Thymus (tissue), 11 donors: ENCODE results near the gene CELF4. TPM values are rescaled to one million over a fixed set of nuclear protein-coding genes. Genes with fewer than 3 reads are reported as not detected.

Experiments
- DNase-seq, 9 donors: peaks; one replicate each; pipeline ENCODE4 v3.0.0-alpha.2; 2013; ENCODE audit warnings: low spot score in 9 of 9, low read depth in 6 of 9, missing footprints in 1 of 9
- H3K27ac ChIP-seq, 2 donors: one replicate each; pipeline ENCODE4 v1.5.1; 2013; ENCODE audit warnings: control low read depth in 1 of 2, low read depth in 1 of 2, low read length in 1 of 2, mild to moderate bottlenecking in 1 of 2, moderate library complexity in 1 of 2
- H3K27me3 ChIP-seq, 2 donors: one replicate each; pipeline ENCODE4 v1.5.1; 2013; ENCODE audit warnings: low read length in 1 of 2; ENCODE audit not compliant: control insufficient read depth in 2 of 2, insufficient read depth in 1 of 2
- H3K36me3 ChIP-seq, 2 donors: one replicate each; pipeline ENCODE4 v1.5.1; 2013; ENCODE audit warnings: low read length in 1 of 2, mild to moderate bottlenecking in 1 of 2, moderate library complexity in 1 of 2; ENCODE audit not compliant: control insufficient read depth in 2 of 2, insufficient read depth in 2 of 2
- H3K4me1 ChIP-seq, 2 donors: one replicate each; pipeline ENCODE4 v1.5.1; 2013; ENCODE audit warnings: low read length in 2 of 2; ENCODE audit not compliant: control insufficient read depth in 2 of 2, insufficient read depth in 2 of 2
- H3K4me3 ChIP-seq, 2 donors: one replicate each; pipeline ENCODE4 v1.5.1; 2013; ENCODE audit warnings: low read length in 2 of 2, control low read depth in 1 of 2, mild to moderate bottlenecking in 1 of 2
- H3K9me3 ChIP-seq, 2 donors: one replicate each; pipeline ENCODE4 v1.5.1; 2013; ENCODE audit warnings: low read length in 1 of 2, mild to moderate bottlenecking in 1 of 2; ENCODE audit not compliant: control insufficient read depth in 2 of 2, insufficient read depth in 1 of 2
- WGBS: extraction: QIAGEN DNeasy Blood & Tissue Kit; methylation state at CpG from one replicate; pipeline ENCODE4 v1.1.7; 2013; 5-methylcytosine and 5-hydroxymethylcytosine counted together
- polyA plus RNA-seq: library from polyadenylated mRNA; stranded (reverse); fragments of 200-250 nt; gene quantifications from one replicate; pipeline ENCODE4 v1.2.3, GENCODE V29; 2013
- total RNA-seq: library from RNA; stranded (reverse); fragments of 120-200 nt; gene quantifications from one replicate; pipeline ENCODE4 v1.2.4, GENCODE V29; 2013
- donor health status: healthy.

The CELF4 gene
- total and polyA plus RNA-seq, 2 donors = 0.05 to 0.39 TPM

DNA sequence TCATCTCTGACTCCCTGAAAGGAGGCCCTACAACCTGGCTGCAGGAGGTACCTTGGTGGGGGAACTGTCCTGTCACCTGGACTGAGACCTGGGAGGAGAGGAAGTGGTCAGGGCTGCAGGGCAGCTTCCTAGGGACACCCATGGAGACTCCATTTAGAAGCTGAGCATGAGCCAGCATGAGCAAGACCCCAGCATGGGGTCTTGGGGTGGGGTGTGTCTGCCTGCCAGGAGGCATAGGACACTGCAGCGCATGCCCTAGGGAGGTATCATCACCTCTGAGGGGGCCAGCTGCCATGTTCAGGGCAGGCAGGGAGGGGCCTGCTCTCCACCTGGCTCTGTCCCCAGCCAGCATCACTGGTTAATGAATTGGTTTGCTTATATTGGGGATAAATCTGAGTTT lies 249.7 kb downstream of the CELF4 start:
- H3K4me1 ChIP-seq = no peaks in the 10 kb centered on the region
- no peak overlapping the region for H3K27ac ChIP-seq
- H3K4me3 ChIP-seq = no peak overlapping the region
- 100% methylated on average over 1 of the region's 1 CpG for WGBS
- H3K9me3 ChIP-seq = no peaks in the 10 kb centered on the region
- H3K27me3 ChIP-seq = no peaks in the 10 kb centered on the region
- no peaks in the 10 kb centered on the region for H3K36me3 ChIP-seq
- no peak for DNase-seq

- no peaks in the 10 kb centered on the region for H3K4me1 ChIP-seq
- H3K4me3 ChIP-seq = no peak overlapping the region
- H3K9me3 ChIP-seq = no peaks in the 10 kb centered on the region
- no peaks in the 10 kb centered on the region for H3K27me3 ChIP-seq
- no peak for DNase-seq
- no peaks in the 10 kb centered on the region for H3K36me3 ChIP-seq
- H3K27ac ChIP-seq = no peak overlapping the region
- WGBS = 70% methylated on average over 5 of the region's 5 CpGs
Measured at GRCh38 chr18:37314534-37314933, 251.1 kb downstream of the CELF4 start.

DNA sequence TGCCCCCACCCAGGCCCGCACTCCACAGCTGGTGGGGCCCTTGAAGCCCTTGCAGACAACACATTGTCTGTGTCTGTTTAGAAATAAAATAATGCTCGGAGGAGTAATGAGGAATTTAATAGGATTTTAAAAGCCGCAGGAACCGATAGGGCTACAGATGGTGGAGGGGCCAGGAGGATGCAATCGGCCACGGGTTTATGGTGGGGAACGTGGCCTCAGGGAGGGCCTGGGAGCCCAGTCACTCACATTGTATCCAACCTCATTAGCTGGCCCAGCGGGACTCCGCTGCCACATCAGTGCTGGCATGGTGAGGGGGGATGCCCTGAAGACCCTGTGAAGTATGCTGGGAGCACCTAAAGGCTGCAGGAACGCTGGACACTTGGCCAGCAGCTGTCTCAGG lies 252.0 kb downstream of the CELF4 start:
- no peak for DNase-seq
- Histone ChIP-seq H3K9me3 (no peaks in the 10 kb centered on the region), H3K27me3 (no peaks in the 10 kb centered on the region), H3K4me1 (no peaks in the 10 kb centered on the region), H3K36me3 (no peaks in the 10 kb centered on the region), H3K27ac (no peak overlapping the region), H3K4me3 (no peak overlapping the region)
- 88% methylated on average over 10 of the region's 10 CpGs for WGBS

- H3K36me3 ChIP-seq = no peaks in the 10 kb centered on the region
- no peak for DNase-seq
- H3K9me3 ChIP-seq = no peaks in the 10 kb centered on the region
- H3K27ac ChIP-seq = no peak overlapping the region
- no peaks in the 10 kb centered on the region for H3K27me3 ChIP-seq
- no peaks in the 10 kb centered on the region for H3K4me1 ChIP-seq
- no peak overlapping the region for H3K4me3 ChIP-seq
- 95% methylated on average over 3 of the region's 3 CpGs for WGBS
Measured at GRCh38 chr18:37309861-37310260, 255.7 kb downstream of the CELF4 start.

DNA sequence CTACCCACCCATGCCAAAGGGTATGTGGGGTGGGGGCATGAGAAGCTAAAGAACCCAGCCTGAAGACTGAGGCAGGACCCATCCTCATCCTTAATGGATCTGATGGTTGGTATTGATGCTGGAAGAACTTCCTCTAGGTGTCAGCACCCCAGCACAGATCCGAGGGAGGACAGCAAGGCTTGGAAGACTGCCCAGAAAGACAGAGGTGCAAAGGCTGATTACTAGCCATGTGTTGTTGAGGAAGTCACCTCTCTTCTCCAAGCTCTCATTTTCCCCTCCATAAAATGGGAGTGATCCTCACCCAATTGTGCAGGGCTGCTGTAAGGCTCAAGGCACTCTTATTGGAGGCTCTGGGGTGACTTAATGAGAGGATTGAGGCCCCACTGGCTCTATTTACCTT lies 256.5 kb downstream of the CELF4 start:
- Histone ChIP-seq H3K4me1 (no peaks in the 10 kb centered on the region), H3K36me3 (no peaks in the 10 kb centered on the region), H3K9me3 (no peaks in the 10 kb centered on the region), H3K27me3 (no peaks in the 10 kb centered on the region), H3K4me3 (no peak overlapping the region), H3K27ac (no peak overlapping the region)
- no peak for DNase-seq
- 8% methylated on average over 1 of the region's 1 CpG for WGBS

DNA sequence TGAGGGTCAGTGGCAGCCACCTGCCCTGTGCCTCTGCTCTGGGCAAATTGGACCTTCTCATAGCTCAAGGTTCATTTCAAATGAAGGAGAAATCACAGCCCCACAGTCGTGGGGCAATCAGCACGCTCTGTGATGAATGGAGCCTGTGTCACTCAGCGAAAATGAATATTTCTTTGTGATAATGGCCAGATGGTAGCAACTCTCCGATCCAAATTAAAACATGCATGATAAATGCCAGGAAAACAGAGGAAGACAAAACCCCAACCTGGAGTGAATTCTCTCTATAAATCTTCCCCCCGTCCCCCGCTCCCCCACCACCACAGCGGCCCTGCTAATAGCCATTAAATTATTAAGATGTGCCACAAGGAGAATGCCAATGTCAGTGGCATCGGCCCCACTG lies 258.4 kb downstream of the CELF4 start:
- Histone ChIP-seq H3K36me3 (no peaks in the 10 kb centered on the region), H3K9me3 (no peaks in the 10 kb centered on the region), H3K27me3 (no peaks in the 10 kb centered on the region), H3K4me1 (no peaks in the 10 kb centered on the region), H3K27ac (no peak overlapping the region), H3K4me3 (no peak overlapping the region)
- 96% methylated on average over 8 of the region's 8 CpGs for WGBS
- DNase-seq = no peak

DNA sequence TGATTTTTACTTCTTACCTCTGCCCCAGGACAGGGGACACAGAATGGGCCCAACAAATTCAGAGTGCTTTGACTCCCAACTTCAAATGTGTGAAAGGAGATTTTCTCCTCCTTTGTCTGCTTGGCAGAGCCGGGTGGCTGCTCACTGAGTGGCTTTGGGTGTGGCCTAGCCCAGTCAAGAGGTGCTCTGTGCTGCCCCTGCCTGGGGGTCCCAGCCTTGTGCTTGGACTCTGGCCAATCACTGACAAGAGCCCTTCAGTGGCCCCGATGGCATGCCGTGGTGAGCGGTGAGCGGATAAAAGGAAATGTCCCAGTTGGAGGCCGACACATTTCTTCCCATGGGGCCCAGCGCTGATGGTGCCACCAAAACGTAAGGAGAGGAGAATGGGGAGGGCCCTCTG lies 259.2 kb downstream of the CELF4 start:
- no peaks in the 10 kb centered on the region for H3K4me1 ChIP-seq
- H3K27me3 ChIP-seq = no peaks in the 10 kb centered on the region
- WGBS = 95% methylated on average over 8 of the region's 8 CpGs
- no peaks in the 10 kb centered on the region for H3K36me3 ChIP-seq
- no peaks in the 10 kb centered on the region for H3K9me3 ChIP-seq
- H3K4me3 ChIP-seq = no peak overlapping the region
- H3K27ac ChIP-seq = no peak overlapping the region
- no peak for DNase-seq

DNA sequence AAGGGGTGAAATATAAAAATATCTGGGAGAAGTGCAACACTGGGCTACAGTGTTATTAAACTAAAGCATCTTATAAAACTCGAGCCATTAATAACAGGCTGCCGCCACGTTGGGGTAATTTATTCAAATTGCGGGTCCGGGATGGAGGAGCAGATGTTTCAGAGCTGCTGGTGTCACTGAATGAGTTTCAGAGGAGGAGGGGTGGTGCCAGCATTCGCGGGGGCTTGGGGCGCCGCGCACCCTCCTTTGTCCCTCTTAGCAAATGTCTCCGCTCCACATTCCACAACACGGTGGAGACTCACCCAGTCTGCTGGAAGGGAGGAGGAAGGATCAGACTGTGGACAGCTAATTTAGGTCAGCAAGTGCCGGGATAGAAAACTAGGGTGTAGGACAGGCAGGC lies 260.5 kb downstream of the CELF4 start:
- Histone ChIP-seq H3K9me3 (no peaks in the 10 kb centered on the region), H3K4me3 (no peak overlapping the region), H3K36me3 (no peaks in the 10 kb centered on the region), H3K27ac (no peak overlapping the region), H3K4me1 (no peaks in the 10 kb centered on the region), H3K27me3 (no peaks in the 10 kb centered on the region)
- WGBS = 94% methylated on average over 13 of the region's 13 CpGs
- DNase-seq = no peak

- no peak overlapping the region for H3K4me3 ChIP-seq
- H3K36me3 ChIP-seq = no peaks in the 10 kb centered on the region
- WGBS = 93% methylated on average over 5 of the region's 5 CpGs
- DNase-seq = no peak
- H3K27ac ChIP-seq = no peak overlapping the region
- H3K4me1 ChIP-seq = no peaks in the 10 kb centered on the region
- no peaks in the 10 kb centered on the region for H3K9me3 ChIP-seq
- H3K27me3 ChIP-seq = no peaks in the 10 kb centered on the region
Measured at GRCh38 chr18:37304012-37304680, 261.5 kb downstream of the CELF4 start.

DNA sequence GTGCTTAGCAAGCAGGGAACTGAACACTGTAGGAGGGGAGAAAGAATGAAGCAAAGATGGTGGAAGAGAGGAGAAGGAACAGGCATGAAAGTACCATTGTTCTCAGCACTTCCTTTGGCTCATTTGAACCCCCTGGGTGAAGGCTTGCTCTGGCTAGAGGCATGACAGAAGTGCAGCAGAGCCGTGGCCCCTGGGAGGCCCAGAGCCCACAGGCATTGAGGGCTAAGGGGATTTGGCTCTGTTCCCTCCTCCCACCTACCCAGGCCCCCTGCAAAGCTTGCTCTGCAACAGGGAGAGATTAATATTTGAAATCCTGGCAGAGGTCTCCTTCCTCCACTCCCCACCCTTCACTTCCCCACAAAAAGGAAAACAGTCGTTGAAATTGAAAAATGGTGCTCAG lies 262.6 kb downstream of the CELF4 start:
- H3K9me3 ChIP-seq = no peaks in the 10 kb centered on the region
- H3K4me1 ChIP-seq = no peaks in the 10 kb centered on the region
- WGBS = 35% methylated on average over 2 of the region's 2 CpGs
- H3K27me3 ChIP-seq = no peaks in the 10 kb centered on the region
- DNase-seq = no peak
- no peak overlapping the region for H3K4me3 ChIP-seq
- H3K27ac ChIP-seq = no peak overlapping the region
- no peaks in the 10 kb centered on the region for H3K36me3 ChIP-seq
